ENCODE results near the gene RPL29. TPM values are rescaled to one million over a fixed set of nuclear protein-coding genes. Genes with fewer than 3 reads are reported as not detected.

The RPL29 gene
- total RNA-seq, 2 donors from 2014 or later: 1,051 to 1,273 TPM

DNA sequence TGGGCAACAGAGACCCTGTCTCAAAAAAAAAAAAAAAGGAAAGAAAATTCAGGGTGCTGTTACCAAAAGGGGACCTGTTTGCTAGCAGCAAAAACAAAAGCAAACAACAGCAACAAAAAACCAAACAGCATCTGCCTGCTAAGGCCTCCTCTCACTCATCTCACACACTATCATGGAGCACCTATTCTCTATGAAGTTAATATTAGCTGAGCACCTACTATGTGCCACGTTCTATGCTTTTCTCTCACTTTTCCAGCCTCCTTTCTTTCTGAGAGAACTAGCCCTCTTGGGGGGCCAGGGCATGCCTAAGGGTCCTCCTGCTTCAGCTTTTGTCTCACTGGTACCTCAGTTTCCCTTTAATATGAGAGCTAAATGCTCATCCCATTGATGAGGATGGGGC, 41.0 kb downstream of the RPL29 start:
- TF ChIP-seq, protein P1, sequence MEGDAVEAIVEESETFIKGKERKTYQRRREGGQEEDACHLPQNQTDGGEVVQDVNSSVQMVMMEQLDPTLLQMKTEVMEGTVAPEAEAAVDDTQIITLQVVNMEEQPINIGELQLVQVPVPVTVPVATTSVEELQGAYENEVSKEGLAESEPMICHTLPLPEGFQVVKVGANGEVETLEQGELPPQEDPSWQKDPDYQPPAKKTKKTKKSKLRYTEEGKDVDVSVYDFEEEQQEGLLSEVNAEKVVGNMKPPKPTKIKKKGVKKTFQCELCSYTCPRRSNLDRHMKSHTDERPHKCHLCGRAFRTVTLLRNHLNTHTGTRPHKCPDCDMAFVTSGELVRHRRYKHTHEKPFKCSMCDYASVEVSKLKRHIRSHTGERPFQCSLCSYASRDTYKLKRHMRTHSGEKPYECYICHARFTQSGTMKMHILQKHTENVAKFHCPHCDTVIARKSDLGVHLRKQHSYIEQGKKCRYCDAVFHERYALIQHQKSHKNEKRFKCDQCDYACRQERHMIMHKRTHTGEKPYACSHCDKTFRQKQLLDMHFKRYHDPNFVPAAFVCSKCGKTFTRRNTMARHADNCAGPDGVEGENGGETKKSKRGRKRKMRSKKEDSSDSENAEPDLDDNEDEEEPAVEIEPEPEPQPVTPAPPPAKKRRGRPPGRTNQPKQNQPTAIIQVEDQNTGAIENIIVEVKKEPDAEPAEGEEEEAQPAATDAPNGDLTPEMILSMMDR (IDR thresholded peaks at IDR 0.05): no peak
- intact Hi-C loops (cut with DNase I): no loop called here
- no peak overlapping the region for H3K9ac ChIP-seq (ENCODE audit: low read depth in 2 of 2, low read length in 2 of 2)

DNA sequence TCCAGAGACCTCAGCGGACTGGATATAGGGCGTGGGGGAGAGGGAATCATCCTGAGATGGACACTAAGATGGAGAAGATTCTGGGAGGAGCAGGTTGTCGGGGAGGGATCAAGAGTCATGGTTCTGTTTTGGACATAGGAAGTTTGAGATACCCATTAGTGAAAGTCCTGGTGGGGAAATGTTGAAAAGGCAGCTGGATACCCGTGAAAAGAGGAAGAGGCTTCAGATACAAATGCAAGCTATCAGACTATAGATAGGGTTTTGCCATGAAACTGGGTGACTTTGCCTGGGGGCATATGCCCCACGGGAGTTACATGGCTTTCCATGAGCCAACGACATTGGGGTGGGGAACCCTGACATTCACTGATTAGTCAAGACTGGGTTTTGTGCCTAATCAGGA, 41.6 kb downstream of the RPL29 start:
- Histone ChIP-seq H3K4me3 (no peak overlapping the region), H3K27me3 (no peaks in the 10 kb centered on the region), H3K9me3 (no peaks in the 10 kb centered on the region), H3K9ac (ENCODE audit: low read depth in 2 of 2, low read length in 2 of 2) (no peak overlapping the region), H3K27ac (no peak overlapping the region), H3K4me1 (peaks cover 6% of the 10 kb centered on the region), H3K36me3 (no peaks in the 10 kb centered on the region)
- DNase-seq: no peak
- intact Hi-C loops (cut with DNase I): no loop called here
- TF ChIP-seq, protein P1 (IDR thresholded peaks at IDR 0.05): no peak

More for the DNA sequence above, 41.0 kb downstream of the RPL29 start:
- H3K9me3 ChIP-seq: no peaks in the 10 kb centered on the region
- no peaks in the 10 kb centered on the region for H3K36me3 ChIP-seq
- no peaks in the 10 kb centered on the region for H3K27me3 ChIP-seq
- no peak overlapping the region for H3K4me3 ChIP-seq
- peaks cover 6% of the 10 kb centered on the region for H3K4me1 ChIP-seq
- no peak for DNase-seq
- no peak overlapping the region for H3K27ac ChIP-seq

DNA sequence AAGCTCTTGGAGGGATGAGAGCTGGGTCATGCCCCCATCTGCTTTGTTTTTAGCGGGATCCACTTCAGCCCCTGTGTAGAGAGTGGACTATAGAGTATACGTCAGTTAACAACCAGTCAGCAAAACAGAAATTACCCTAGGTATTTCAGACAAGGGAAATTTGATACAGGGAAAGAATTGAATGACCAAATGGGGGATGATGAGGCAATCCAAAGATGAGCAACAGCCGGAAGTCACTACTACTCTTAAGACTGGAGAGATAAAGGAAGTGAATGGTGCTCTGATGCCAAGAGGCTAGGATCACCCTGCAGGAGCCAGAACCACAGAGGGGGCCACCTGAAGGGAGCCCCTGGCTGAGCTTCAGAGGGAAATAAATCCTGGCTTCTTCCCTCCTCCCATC, 42.2 kb downstream of the RPL29 start:
- H3K9me3 ChIP-seq: no peaks in the 10 kb centered on the region
- H3K9ac ChIP-seq (ENCODE audit: low read depth in 2 of 2, low read length in 2 of 2): no peak overlapping the region
- intact Hi-C loops (cut with DNase I): no loop called here
- H3K4me3 ChIP-seq: no peak overlapping the region
- no peak overlapping the region for H3K27ac ChIP-seq
- peaks cover 6% of the 10 kb centered on the region for H3K4me1 ChIP-seq
- H3K36me3 ChIP-seq: no peaks in the 10 kb centered on the region
- TF ChIP-seq, protein P1 (IDR thresholded peaks at IDR 0.05): no peak
- DNase-seq: no peak
- no peaks in the 10 kb centered on the region for H3K27me3 ChIP-seq

DNA sequence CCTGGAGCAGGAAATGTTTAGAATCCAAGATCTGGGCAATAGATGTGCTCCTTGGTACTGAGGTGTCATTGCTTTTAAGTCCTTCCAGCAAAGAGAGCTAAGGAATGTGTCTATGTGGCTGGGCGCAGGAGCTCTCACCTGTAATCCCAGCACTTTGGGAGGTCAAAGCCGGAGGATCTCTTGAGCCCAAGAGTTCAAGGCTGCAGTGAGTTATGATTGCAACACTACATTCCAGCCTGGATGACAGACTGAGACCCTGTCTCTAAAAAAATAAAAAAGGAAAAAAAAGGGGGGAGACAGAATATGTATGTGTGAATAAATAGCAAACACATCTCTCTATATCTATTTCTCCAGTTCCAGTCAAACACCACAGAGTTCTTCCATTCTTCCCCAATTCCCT, 44.8 kb downstream of the RPL29 start:
- Histone ChIP-seq H3K27ac (no peak overlapping the region), H3K9me3 (no peaks in the 10 kb centered on the region), H3K27me3 (no peaks in the 10 kb centered on the region), H3K4me3 (no peak overlapping the region), H3K9ac (ENCODE audit: low read depth in 2 of 2, low read length in 2 of 2) (no peak overlapping the region), H3K4me1 (no peaks in the 10 kb centered on the region), H3K36me3 (no peaks in the 10 kb centered on the region)
- DNase-seq: no peak
- intact Hi-C loops (cut with DNase I): no loop called here
- TF ChIP-seq, protein P1 (IDR thresholded peaks at IDR 0.05): no peak

DNA sequence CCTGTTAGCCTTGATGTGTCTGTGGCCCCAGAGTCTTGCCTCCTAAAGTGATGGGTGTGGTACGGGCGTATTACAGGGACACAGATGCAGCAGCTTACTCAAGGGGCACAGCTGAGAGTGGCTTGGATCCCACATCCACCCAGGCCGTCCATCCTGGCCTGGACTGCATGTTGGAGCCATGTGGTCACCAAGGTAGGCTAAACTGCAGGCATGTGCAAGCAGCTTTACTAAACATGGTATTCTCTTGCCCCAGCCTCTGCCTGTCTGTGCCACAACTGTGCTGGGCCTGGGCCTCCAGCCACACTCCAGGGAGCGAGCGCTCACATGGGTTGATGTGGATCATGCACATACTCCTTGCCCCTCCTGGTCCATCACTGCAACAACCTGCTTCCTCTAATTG, 46.6 kb downstream of the RPL29 start:
- TF ChIP-seq, protein P1 (IDR thresholded peaks at IDR 0.05): no peak
- no peaks in the 10 kb centered on the region for H3K4me1 ChIP-seq
- DNase-seq: no peak
- intact Hi-C loops (cut with DNase I): no loop called here
- H3K27ac ChIP-seq: no peak overlapping the region
- no peak overlapping the region for H3K9ac ChIP-seq (ENCODE audit: low read depth in 2 of 2, low read length in 2 of 2)
- no peaks in the 10 kb centered on the region for H3K27me3 ChIP-seq
- H3K4me3 ChIP-seq: no peak overlapping the region
- H3K9me3 ChIP-seq: no peaks in the 10 kb centered on the region
- no peaks in the 10 kb centered on the region for H3K36me3 ChIP-seq

Data from colonic mucosa (tissue), 4 donors.